Endothelial cell of umbilical vein (primary cell): ENCODE data around the gene CHURC1. TPM values are rescaled to one million over a fixed set of nuclear protein-coding genes. Genes with fewer than 3 reads are reported as not detected.

ENCODE experiments used
- BruUV-seq: library from RNA; stranded (reverse); fragments of 400-500 nt; replicated peaks from 2 replicates; lab custom pipeline; 2021; lab: Mats Ljungman, UMichigan
- CTCF ChIA-PET: fragments of 300-600, 350-600 bp; sonication (Branson Sonifier 250); formaldehyde crosslinking; loops from one replicate; lab custom pipeline; 2021; ENCODE audit warnings: antibody characterized with exemption, inconsistent platforms; lab: Charles Lee
- POLR2A ChIA-PET: fragments of 300-600, 350-600 bp; sonication (Branson Sonifier 250); formaldehyde crosslinking; loops from one replicate; lab custom pipeline; 2021; ENCODE audit warnings: antibody characterized with exemption, inconsistent platforms; lab: Charles Lee
- DNase-seq: peaks from one replicate; pipeline ENCODE4 v3.0.0-alpha.2; 2011; ENCODE audit warnings: low read depth, low spot score
- FAIRE-seq: peaks from 2 replicates; lab custom pipeline; 2011; peaks lifted over from hg19 to GRCh38; lab: Jason Lieb, UNC
- H2AFZ ChIP-seq: 2 replicates; pipeline ENCODE4 v1.6.0; 2012; ENCODE audit warnings: low read depth, low read length, control low read depth, inconsistent platforms
- H3K27ac ChIP-seq: 2 replicates; pipeline ENCODE4 v1.5.1; 2011; ENCODE audit warnings: low read depth, mild to moderate bottlenecking, control low read depth, low read length, moderate library complexity; ENCODE audit not compliant: insufficient read depth
- H3K27me3 ChIP-seq, 2 experiments: 2 replicates each; pipeline versions ENCODE4 v1.6.0 to v1.6.1; 2011; ENCODE audit warnings: low read length in 2 of 2, mixed read lengths in 1 of 2; ENCODE audit not compliant: control insufficient read depth in 2 of 2, insufficient read depth in 2 of 2
- H3K36me3 ChIP-seq, 2 experiments: 2 replicates in 1 of 2; 3 replicates in 1 of 2; pipeline ENCODE4 v1.5.1; 2011; ENCODE audit warnings: low read length in 2 of 2, mild to moderate bottlenecking in 1 of 2, moderate library complexity in 1 of 2; ENCODE audit not compliant: control insufficient read depth in 2 of 2, insufficient read depth in 2 of 2; ENCODE audit errors: extremely low read depth in 1 of 2
- H3K4me1 ChIP-seq: 3 replicates; pipeline ENCODE4 v1.5.1; 2011; ENCODE audit warnings: mild to moderate bottlenecking, low read length; ENCODE audit not compliant: control insufficient read depth, insufficient read depth; ENCODE audit errors: extremely low read depth
- H3K4me2 ChIP-seq: 2 replicates; pipeline ENCODE4 v1.6.1; 2011; ENCODE audit warnings: low read length, control low read depth, mixed read lengths; ENCODE audit not compliant: insufficient read depth
- H3K4me3 ChIP-seq, 3 experiments: fragments of 200-600 bp in 1 of 3; sonication (generic), shearing (Covaris generic) in 1 of 3; replicated peaks in 1 of 3; 2 replicates each; pipeline ENCODE4 v1.5.1; 2011 to 2016; ENCODE audit warnings: control low read depth in 3 of 3, low read length in 3 of 3, mild to moderate bottlenecking in 2 of 3, inconsistent platforms in 1 of 3, low read depth in 1 of 3, moderate library complexity in 1 of 3; ENCODE audit not compliant: insufficient read depth in 1 of 3
- H3K79me2 ChIP-seq: 2 replicates; pipeline ENCODE4 v1.6.0; 2012; ENCODE audit warnings: low read length, inconsistent platforms; ENCODE audit not compliant: control insufficient read depth, insufficient read depth
- H3K9ac ChIP-seq: replicated peaks from 2 replicates; pipeline ENCODE3; 2011; ENCODE audit warnings: low read length, control low read depth; ENCODE audit not compliant: insufficient read depth; ENCODE audit errors: extremely low read depth
- H3K9me1 ChIP-seq: replicated peaks from 3 replicates; pipeline ENCODE4 v1.6.0; 2011; ENCODE audit warnings: mild to moderate bottlenecking, low read length; ENCODE audit not compliant: control insufficient read depth, insufficient read depth; ENCODE audit errors: extremely low read depth
- H3K9me3 ChIP-seq: replicated peaks from 2 replicates; pipeline ENCODE4 v1.5.1; 2012; ENCODE audit warnings: low read length, inconsistent platforms; ENCODE audit not compliant: control insufficient read depth, insufficient read depth
- H4K20me1 ChIP-seq: replicated peaks from 2 replicates; pipeline ENCODE3; 2011; ENCODE audit warnings: mild to moderate bottlenecking, low read length; ENCODE audit not compliant: control insufficient read depth, insufficient read depth; ENCODE audit errors: extremely low read depth
- EZH2 ChIP-seq: IDR thresholded peaks from 2 replicates; pipeline ENCODE4 v1.6.1; 2012; ENCODE audit warnings: borderline replicate concordance, low read depth, mild to moderate bottlenecking, moderate library complexity, low read length, inconsistent platforms; ENCODE audit not compliant: severe bottlenecking
- FOS ChIP-seq: IDR thresholded peaks from 2 replicates; pipeline ENCODE4 v1.6.1; 2011; ENCODE audit warnings: mild to moderate bottlenecking, low read length, moderate library complexity, borderline replicate concordance; ENCODE audit not compliant: insufficient read depth
- GATA2 ChIP-seq: IDR thresholded peaks from 2 replicates; pipeline ENCODE4 v1.7.0; 2011; ENCODE audit warnings: low read depth, mild to moderate bottlenecking, moderate library complexity, mixed read lengths, low read length; ENCODE audit not compliant: insufficient read length, insufficient read depth
- JUN ChIP-seq: IDR thresholded peaks from 2 replicates; pipeline ENCODE4 v1.6.1; 2011; ENCODE audit warnings: borderline replicate concordance, low read depth; ENCODE audit not compliant: insufficient read length, insufficient read depth
- MYC ChIP-seq: IDR thresholded peaks from one replicate; pipeline ENCODE4 v1.6.1; 2011; ENCODE audit warnings: mild to moderate bottlenecking, low read depth, low read length
- POLR2A ChIP-seq: IDR thresholded peaks from 2 replicates; pipeline ENCODE4 v1.6.1; 2012; ENCODE audit warnings: low read depth, mild to moderate bottlenecking, control low read depth, low read length
- POLR2AphosphoS5 ChIP-seq: IDR thresholded peaks from 2 replicates; pipeline ENCODE4 v1.6.1; 2012; ENCODE audit warnings: low read depth, mild to moderate bottlenecking, control low read depth, low read length, moderate library complexity; ENCODE audit not compliant: insufficient read depth
- dilution Hi-C: fragments of 300-500 bp; cut with MboI; formaldehyde crosslinking; loops from one replicate; pipeline ENCODE4 v1.15.0; 2019; ENCODE audit warnings: low sequenced_read_pairs; ENCODE audit not compliant: extremely low pct_ligation_motif_present
- intact Hi-C: fragments of 100-400 bp; cut with micrococcal nuclease; formaldehyde crosslinking; loops from one replicate; pipeline ENCODE4 v1.10.0; 2022
- polyA plus RNA-seq, 4 experiments: library from polyadenylated mRNA; depleted of rRNA in 3 of 4; stranded (reverse) in 3 of 4; unstranded in 1 of 4; fragments of >200 nt; gene quantifications; 2 replicates each; pipeline versions ENCODE4 v1.2.1 to v1.2.3, GENCODE V29; 2011 to 2012; ENCODE audit warnings: missing spikeins in 1 of 4
- total RNA-seq: library from RNA; stranded (reverse); gene quantifications from 2 replicates; pipeline ENCODE4 v1.2.3, GENCODE V29; 2021
- TF ChIP-seq, protein P1 (sequence below): IDR thresholded peaks from 2 replicates; pipeline ENCODE4 v1.6.1; 2011; ENCODE audit not compliant: insufficient read depth, insufficient read length
- TF ChIP-seq, protein P2 (sequence below), 2 donors: IDR thresholded peaks; 1 replicate in 1 of 2; 2 replicates in 1 of 2; pipeline ENCODE4 v1.5.1; 2011; ENCODE audit warnings: low read length in 2 of 2, mild to moderate bottlenecking in 2 of 2, moderate library complexity in 2 of 2, control low read depth in 1 of 2, inconsistent platforms in 1 of 2, low read depth in 1 of 2; ENCODE audit not compliant: insufficient read depth in 1 of 2; ENCODE audit errors: extremely low read depth in 1 of 2

Gene CHURC1
- total and polyA plus RNA-seq, 2 donors (not counting 3 experiments of a cell fraction or from before 2014, with no cell fraction given), result 44.4 to 62.2 TPM

GRCh38 chr14:64867182-64867581, 47.1 kb upstream of the CHURC1 start:
- DNase-seq (no peak), FAIRE-seq (no peak)
- Histone ChIP-seq H2AFZ (no peak overlapping the region), H3K9ac (no peak overlapping the region), H3K4me2 (no peak overlapping the region), H3K36me3 (no peaks in the 10 kb centered on the region), H3K4me3 (no peak overlapping the region), H4K20me1 (no peaks in the 10 kb centered on the region), H3K27me3 (peaks cover 20 to 25% of the 10 kb centered on the region in 2 experiments), H3K9me3 (no peaks in the 10 kb centered on the region), H3K27ac (no peak overlapping the region), H3K4me1 (no peaks in the 10 kb centered on the region), H3K9me1 (no peaks in the 10 kb centered on the region), H3K79me2 (no peaks in the 10 kb centered on the region)
- dilution Hi-C loops (no loop called here), intact Hi-C loops (no loop called here)
- ChIA-PET CTCF (no interaction called here), POLR2A (no interaction called here)
- BruUV-seq, result no TSS peak
- TF ChIP-seq POLR2A (no peak), GATA2 (no peak), EZH2 (no peak), FOS (no peak), MYC (no peak), POLR2AphosphoS5 (no peak), JUN (no peak)
- TF ChIP-seq, protein P1, sequence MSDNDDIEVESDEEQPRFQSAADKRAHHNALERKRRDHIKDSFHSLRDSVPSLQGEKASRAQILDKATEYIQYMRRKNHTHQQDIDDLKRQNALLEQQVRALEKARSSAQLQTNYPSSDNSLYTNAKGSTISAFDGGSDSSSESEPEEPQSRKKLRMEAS, result no peak
- TF ChIP-seq, protein P2, sequence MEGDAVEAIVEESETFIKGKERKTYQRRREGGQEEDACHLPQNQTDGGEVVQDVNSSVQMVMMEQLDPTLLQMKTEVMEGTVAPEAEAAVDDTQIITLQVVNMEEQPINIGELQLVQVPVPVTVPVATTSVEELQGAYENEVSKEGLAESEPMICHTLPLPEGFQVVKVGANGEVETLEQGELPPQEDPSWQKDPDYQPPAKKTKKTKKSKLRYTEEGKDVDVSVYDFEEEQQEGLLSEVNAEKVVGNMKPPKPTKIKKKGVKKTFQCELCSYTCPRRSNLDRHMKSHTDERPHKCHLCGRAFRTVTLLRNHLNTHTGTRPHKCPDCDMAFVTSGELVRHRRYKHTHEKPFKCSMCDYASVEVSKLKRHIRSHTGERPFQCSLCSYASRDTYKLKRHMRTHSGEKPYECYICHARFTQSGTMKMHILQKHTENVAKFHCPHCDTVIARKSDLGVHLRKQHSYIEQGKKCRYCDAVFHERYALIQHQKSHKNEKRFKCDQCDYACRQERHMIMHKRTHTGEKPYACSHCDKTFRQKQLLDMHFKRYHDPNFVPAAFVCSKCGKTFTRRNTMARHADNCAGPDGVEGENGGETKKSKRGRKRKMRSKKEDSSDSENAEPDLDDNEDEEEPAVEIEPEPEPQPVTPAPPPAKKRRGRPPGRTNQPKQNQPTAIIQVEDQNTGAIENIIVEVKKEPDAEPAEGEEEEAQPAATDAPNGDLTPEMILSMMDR (IDR thresholded peaks at IDR 0.05; ENCODE audit: extremely low read depth in 1 of 2, insufficient read depth in 1 of 2, low read depth in 1 of 2, low read length in 2 of 2), result no peak
